ENCODE results near the gene NRG2.

- TF ChIP-seq CTCF (IDR thresholded peaks at IDR 0.05): no peak
- no peak for TF ChIP-seq ZFX (IDR thresholded peaks at IDR 0.05; ENCODE audit: borderline replicate concordance)
These were observed 244.2 kb downstream of the NRG2 start for GRCh38 chr5:139798883-139799282.

Data from 22Rv1 (cell line).